ENCODE results near the gene COLQ. TPM values are rescaled to one million over a fixed set of nuclear protein-coding genes. Genes with fewer than 3 reads are reported as not detected.

COLQ gene
- total RNA-seq, 4 donors from 2014 or later, result 0.10 to 3.3 (median 1.8) TPM

GRCh38 chr3:15452156-15452555, 69.3 kb downstream of the COLQ start:
- DNase-seq (ENCODE audit: low spot score in 2 of 2), result peak in 1 of 2 donors; percentile 64

GRCh38 chr3:15451216-15452113, 70.0 kb downstream of the COLQ start:
- TF ChIP-seq, protein P1, sequence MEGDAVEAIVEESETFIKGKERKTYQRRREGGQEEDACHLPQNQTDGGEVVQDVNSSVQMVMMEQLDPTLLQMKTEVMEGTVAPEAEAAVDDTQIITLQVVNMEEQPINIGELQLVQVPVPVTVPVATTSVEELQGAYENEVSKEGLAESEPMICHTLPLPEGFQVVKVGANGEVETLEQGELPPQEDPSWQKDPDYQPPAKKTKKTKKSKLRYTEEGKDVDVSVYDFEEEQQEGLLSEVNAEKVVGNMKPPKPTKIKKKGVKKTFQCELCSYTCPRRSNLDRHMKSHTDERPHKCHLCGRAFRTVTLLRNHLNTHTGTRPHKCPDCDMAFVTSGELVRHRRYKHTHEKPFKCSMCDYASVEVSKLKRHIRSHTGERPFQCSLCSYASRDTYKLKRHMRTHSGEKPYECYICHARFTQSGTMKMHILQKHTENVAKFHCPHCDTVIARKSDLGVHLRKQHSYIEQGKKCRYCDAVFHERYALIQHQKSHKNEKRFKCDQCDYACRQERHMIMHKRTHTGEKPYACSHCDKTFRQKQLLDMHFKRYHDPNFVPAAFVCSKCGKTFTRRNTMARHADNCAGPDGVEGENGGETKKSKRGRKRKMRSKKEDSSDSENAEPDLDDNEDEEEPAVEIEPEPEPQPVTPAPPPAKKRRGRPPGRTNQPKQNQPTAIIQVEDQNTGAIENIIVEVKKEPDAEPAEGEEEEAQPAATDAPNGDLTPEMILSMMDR (IDR thresholded peaks at IDR 0.05), result no peak
- TF ChIP-seq POLR2A (IDR thresholded peaks at IDR 0.05), result no peak
- intact Hi-C loops (cut with DNase I; ENCODE audit: low total_unique reads), result no loop called here
- no peak overlapping the region for H3K4me3 ChIP-seq (ENCODE audit: low read depth, poor library complexity, severe bottlenecking)
- peak in 1 of 2 donors; percentile 76 for DNase-seq (ENCODE audit: low spot score in 2 of 2)
- WGBS, 2 donors, result 94 to 95% methylated on average over 18 of the region's 18 CpGs

More at GRCh38 chr3:15452156-15452555, 69.3 kb downstream of the COLQ start:
- TF ChIP-seq, protein P1 (IDR thresholded peaks at IDR 0.05), result no peak
- TF ChIP-seq POLR2A (IDR thresholded peaks at IDR 0.05), result no peak
- intact Hi-C loops (cut with DNase I; ENCODE audit: low total_unique reads), result no loop called here
- H3K4me3 ChIP-seq (ENCODE audit: low read depth, poor library complexity, severe bottlenecking), result no peak overlapping the region
- 83 to 89% methylated on average over 9 of the region's 9 CpGs for WGBS, 2 donors

GRCh38 chr3:15450438-15451215, 70.9 kb downstream of the COLQ start:
- TF ChIP-seq, protein P1 (IDR thresholded peaks at IDR 0.05), result no peak
- no peak for TF ChIP-seq POLR2A (IDR thresholded peaks at IDR 0.05)
- WGBS, 2 donors, result 95 to 96% methylated on average over 12 of the region's 12 CpGs
- no peak overlapping the region for H3K4me3 ChIP-seq (ENCODE audit: low read depth, poor library complexity, severe bottlenecking)
- intact Hi-C loops (cut with DNase I; ENCODE audit: low total_unique reads), result no loop called here
- peak in 1 of 2 donors; percentile 66 for DNase-seq (ENCODE audit: low spot score in 2 of 2)

DNA sequence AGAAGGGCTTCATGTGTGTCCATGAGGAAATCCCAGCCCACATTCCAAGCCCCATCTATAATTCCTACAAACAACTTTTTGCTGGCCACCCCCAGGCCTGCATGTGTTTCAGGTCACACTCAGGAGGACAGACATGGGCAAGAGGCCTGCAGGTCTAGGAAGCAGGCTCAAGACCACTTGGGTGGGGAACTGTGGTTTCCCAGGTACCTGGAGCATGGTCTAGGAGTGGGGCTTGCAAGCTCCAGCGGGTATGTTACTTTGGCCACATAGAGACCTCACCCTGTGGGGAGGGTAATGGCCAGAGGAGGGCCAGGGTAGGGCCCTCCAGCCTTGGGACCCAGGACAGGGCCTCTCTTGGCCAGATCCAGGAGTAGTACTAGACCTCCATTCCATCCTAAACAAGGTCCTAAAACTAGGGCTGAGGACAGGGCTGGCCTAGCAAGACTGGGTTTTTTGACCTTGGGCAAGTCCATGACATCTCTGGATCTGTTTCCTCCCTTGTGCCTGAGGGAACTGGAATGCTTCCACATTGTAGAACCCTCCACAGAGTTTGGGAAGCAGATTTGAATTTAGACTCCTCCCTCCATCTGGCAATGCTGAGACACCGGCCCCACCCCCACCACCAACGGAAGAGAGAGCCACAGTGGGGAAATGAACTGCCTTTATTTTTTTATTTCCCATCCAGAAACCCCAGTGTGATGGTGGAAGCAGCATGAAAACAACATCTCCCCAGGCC, 71.8 kb downstream of the COLQ start:
- TF ChIP-seq, protein P1 (IDR thresholded peaks at IDR 0.05), result no peak
- no peak for TF ChIP-seq POLR2A (IDR thresholded peaks at IDR 0.05)
- WGBS, 2 donors, result 74 to 90% methylated on average over 3 of the region's 3 CpGs
- H3K4me3 ChIP-seq (ENCODE audit: low read depth, poor library complexity, severe bottlenecking), result no peak overlapping the region
- peak in 1 of 2 donors; percentile 57 for DNase-seq (ENCODE audit: low spot score in 2 of 2)
- intact Hi-C loops (cut with DNase I; ENCODE audit: low total_unique reads), result no loop called here

DNA sequence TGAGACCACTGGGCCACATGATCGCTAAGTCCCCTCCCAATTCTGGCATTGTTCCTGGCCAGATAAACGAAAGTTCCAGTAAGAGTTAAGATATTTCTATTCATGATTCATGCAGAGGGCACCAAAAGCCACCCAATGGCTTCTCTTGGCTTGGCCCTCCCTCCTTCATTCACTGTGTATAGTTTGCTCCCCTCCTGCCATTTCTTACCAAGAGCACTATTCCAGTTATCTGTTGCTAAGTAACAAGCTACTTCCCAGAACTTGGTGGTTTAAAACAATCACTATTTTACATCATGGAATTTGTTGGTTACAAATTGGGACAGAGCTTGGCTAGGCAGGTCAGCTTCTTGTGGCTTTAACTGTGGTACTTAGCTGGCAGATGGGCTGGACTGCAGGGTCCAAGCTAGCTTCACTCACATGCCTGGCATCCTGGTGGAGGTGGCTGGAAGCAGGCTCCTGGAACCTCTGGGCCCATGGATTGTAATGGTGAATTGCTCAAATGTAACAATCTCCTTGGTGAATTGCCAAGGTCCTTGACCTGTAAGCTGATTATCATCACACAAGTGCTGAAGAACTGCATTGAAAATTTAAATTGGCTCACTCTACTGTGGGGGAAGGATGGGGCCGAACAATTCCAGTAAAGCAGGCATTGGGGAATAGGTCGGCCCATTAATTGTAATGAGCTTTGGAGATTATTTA, 77.5 kb downstream of the COLQ start:
- DNase-seq (ENCODE audit: low spot score in 2 of 2), result peak in 1 of 2 donors; percentile 31
- TF ChIP-seq POLR2A (IDR thresholded peaks at IDR 0.05), result no peak
- TF ChIP-seq, protein P1 (IDR thresholded peaks at IDR 0.05), result no peak
- no peak overlapping the region for H3K4me3 ChIP-seq (ENCODE audit: low read depth, poor library complexity, severe bottlenecking)
- 77 to 84% methylated on average over 4 of the region's 4 CpGs for WGBS, 2 donors
- intact Hi-C loops (cut with DNase I; ENCODE audit: low total_unique reads), result no loop called here

Measured in lower leg skin (tissue), 4 donors.